IMR-90 (cell line): ENCODE measurements around the gene SBF1. TPM values are rescaled to one million over a fixed set of nuclear protein-coding genes. Genes with fewer than 3 reads are reported as not detected.

ENCODE experiments used
- ATAC-seq: fragments of 200-7000 bp; cut with Tn5 transposase; 2 replicates; pipeline ENCODE4 v1.9.1; 2020; ENCODE audit warnings: low read depth, mild to moderate bottlenecking, moderate library complexity
- BruUV-seq: library from RNA; stranded (reverse); fragments of 400-500 nt; replicated peaks from 2 replicates; lab custom pipeline; 2021; lab: Mats Ljungman, UMichigan
- CTCF ChIA-PET: fragments of 300-600 bp; formaldehyde crosslinking; extraction: SDS; loops from one replicate; lab custom pipeline; 2021; ENCODE audit warnings: antibody characterized with exemption; lab: Yijun Ruan, JAX
- POLR2A ChIA-PET: fragments of 300-600 bp; sonication (Branson Sonifier 250); formaldehyde crosslinking; loops from one replicate; lab custom pipeline; 2022; ENCODE audit warnings: antibody characterized with exemption; ENCODE audit not compliant: unreplicated experiment; lab: Charles Lee
- DNase-seq: peaks from one replicate; pipeline ENCODE4 v3.0.0; 2013
- H2AFZ ChIP-seq: replicated peaks from 2 replicates; pipeline ENCODE3; 2013; ENCODE audit warnings: low read length, mild to moderate bottlenecking; ENCODE audit not compliant: poor library complexity
- H2AK5ac ChIP-seq: 2 replicates; pipeline ENCODE4 v1.6.1; 2013; ENCODE audit warnings: low read depth, low read length, inconsistent platforms
- H2AK9ac ChIP-seq: replicated peaks from 2 replicates; pipeline ENCODE3; 2013; ENCODE audit warnings: mild to moderate bottlenecking, low read depth, low read length, moderate library complexity; ENCODE audit not compliant: poor library complexity
- H2BK120ac ChIP-seq: 2 replicates; pipeline ENCODE4 v1.6.1; 2013; ENCODE audit warnings: low read depth, low read length, inconsistent platforms
- H2BK15ac ChIP-seq: 3 replicates; pipeline ENCODE4 v1.6.1; 2013; ENCODE audit warnings: low read depth, low read length, inconsistent platforms
- H2BK20ac ChIP-seq: 2 replicates; pipeline ENCODE4 v1.6.1; 2013; ENCODE audit warnings: low read depth, mild to moderate bottlenecking, inconsistent platforms, low read length, moderate library complexity
- H2BK5ac ChIP-seq: 2 replicates; pipeline ENCODE4 v1.6.1; 2013; ENCODE audit warnings: mild to moderate bottlenecking, low read depth, low read length, inconsistent platforms; ENCODE audit not compliant: poor library complexity, severe bottlenecking
- H3K14ac ChIP-seq: replicated peaks from 2 replicates; pipeline ENCODE4 v1.6.1; 2013; ENCODE audit warnings: low read depth, low read length, inconsistent platforms
- H3K18ac ChIP-seq: 2 replicates; pipeline ENCODE4 v1.6.1; 2013; ENCODE audit warnings: low read depth, low read length, control low read depth
- H3K23ac ChIP-seq: 2 replicates; pipeline ENCODE4 v1.6.1; 2013; ENCODE audit warnings: low read depth, low read length, inconsistent platforms
- H3K27ac ChIP-seq: 2 replicates; pipeline ENCODE4 v1.5.1; 2013; ENCODE audit warnings: mild to moderate bottlenecking, control low read depth, low read length; ENCODE audit not compliant: insufficient read depth
- H3K27me3 ChIP-seq: 2 replicates; pipeline ENCODE4 v1.6.1; 2013; ENCODE audit warnings: low read length; ENCODE audit not compliant: control insufficient read depth, insufficient read depth
- H3K36me3 ChIP-seq: 2 replicates; pipeline ENCODE4 v1.6.1; 2013; ENCODE audit warnings: low read length, mixed read lengths; ENCODE audit not compliant: control insufficient read depth, insufficient read depth
- H3K4ac ChIP-seq: 2 replicates; pipeline ENCODE4 v1.6.1; 2013; ENCODE audit warnings: low read depth, low read length, inconsistent platforms
- H3K4me1 ChIP-seq: 2 replicates; pipeline ENCODE4 v1.6.1; 2013; ENCODE audit warnings: low read length, mixed read lengths; ENCODE audit not compliant: control insufficient read depth, insufficient read depth
- H3K4me2 ChIP-seq: 2 replicates; pipeline ENCODE4 v1.6.1; 2013; ENCODE audit warnings: low read depth, mild to moderate bottlenecking, control low read depth, low read length, moderate library complexity
- H3K4me3 ChIP-seq: 2 replicates; pipeline ENCODE4 v1.5.1; 2013; ENCODE audit warnings: low read depth, mild to moderate bottlenecking, control low read depth, low read length, moderate library complexity; ENCODE audit not compliant: insufficient read depth
- H3K56ac ChIP-seq: 2 replicates; pipeline ENCODE4 v1.6.1; 2013; ENCODE audit warnings: low read length, inconsistent platforms; ENCODE audit not compliant: insufficient read depth; ENCODE audit errors: extremely low read depth
- H3K79me1 ChIP-seq, 2 experiments: 2 replicates each; pipeline ENCODE4 v1.6.1; 2013; ENCODE audit warnings: low read length in 2 of 2, inconsistent platforms in 1 of 2, low read depth in 1 of 2
- H3K9ac ChIP-seq: 2 replicates; pipeline ENCODE4 v1.6.1; 2013; ENCODE audit warnings: low read depth, low read length, control low read depth
- H3K9me1 ChIP-seq: 2 replicates; pipeline ENCODE4 v1.6.1; 2013; ENCODE audit warnings: low read length, inconsistent platforms; ENCODE audit not compliant: insufficient read depth
- H3K9me3 ChIP-seq: 2 replicates; pipeline ENCODE4 v1.6.1; 2013; ENCODE audit warnings: low read length; ENCODE audit not compliant: control insufficient read depth, insufficient read depth
- H4K20me1 ChIP-seq: 2 replicates; pipeline ENCODE4 v1.6.1; 2013; ENCODE audit warnings: low read length, inconsistent platforms; ENCODE audit not compliant: insufficient read depth
- H4K5ac ChIP-seq: 2 replicates; pipeline ENCODE4 v1.6.1; 2013; ENCODE audit warnings: mild to moderate bottlenecking, low read depth, low read length, control low read depth
- H4K8ac ChIP-seq, 2 experiments: 2 replicates each; pipeline ENCODE4 v1.6.1; 2013; ENCODE audit warnings: low read depth in 2 of 2, low read length in 2 of 2, control low read depth in 1 of 2, inconsistent platforms in 1 of 2
- H4K91ac ChIP-seq: 2 replicates; pipeline ENCODE4 v1.6.1; 2013; ENCODE audit warnings: low read depth, low read length, inconsistent platforms; ENCODE audit not compliant: insufficient read depth
- BHLHE40 ChIP-seq: fragments of 150-350 bp; IDR thresholded peaks from 2 replicates; pipeline ENCODE4 v1.6.1; 2016; ENCODE audit warnings: mild to moderate bottlenecking, low read depth, low read length
- CEBPB ChIP-seq: IDR thresholded peaks from 2 replicates; pipeline ENCODE4 v1.6.1; 2012; ENCODE audit warnings: low read depth, low read length, improper control_type of control experiment
- FOS ChIP-seq: fragments of 150-350 bp; IDR thresholded peaks from 2 replicates; pipeline ENCODE4 v1.6.1; 2016; ENCODE audit warnings: low read depth, low read length
- MAFK ChIP-seq: IDR thresholded peaks from 2 replicates; pipeline ENCODE4 v1.6.1; 2012; ENCODE audit warnings: low read depth, low read length, improper control_type of control experiment
- MXI1 ChIP-seq: IDR thresholded peaks from 2 replicates; pipeline ENCODE4 v1.6.1; 2012; ENCODE audit warnings: low read depth, mild to moderate bottlenecking, low read length, moderate library complexity, borderline replicate concordance
- NFE2L2 ChIP-seq: fragments of 150-350 bp; IDR thresholded peaks from 2 replicates; pipeline ENCODE4 v1.6.1; 2016; ENCODE audit warnings: low read depth, mild to moderate bottlenecking, low read length
- POLR2A ChIP-seq: IDR thresholded peaks from 2 replicates; pipeline ENCODE4 v1.6.1; 2012; ENCODE audit warnings: mild to moderate bottlenecking, low read depth, low read length
- RAD21 ChIP-seq: IDR thresholded peaks from 2 replicates; pipeline ENCODE4 v1.6.1; 2012; ENCODE audit warnings: low read length, improper control_type of control experiment
- RCOR1 ChIP-seq: IDR thresholded peaks from 2 replicates; pipeline ENCODE4 v1.6.1; 2012; ENCODE audit warnings: mild to moderate bottlenecking, low read length, improper control_type of control experiment; ENCODE audit not compliant: insufficient replicate concordance
- RFX5 ChIP-seq: IDR thresholded peaks from 2 replicates; pipeline ENCODE4 v1.8.0; 2012; ENCODE audit warnings: low read depth, mild to moderate bottlenecking, low read length, moderate library complexity
- WGBS, 2 experiments: methylation state at CpG; one replicate each; pipeline versions ENCODE4 v1.1.5 to v1.1.7; 2013; ENCODE audit warnings: missing lambda C conversion rate in 2 of 2; ENCODE audit not compliant: insufficient read length in 1 of 2; ENCODE audit errors: extremely low coverage in 2 of 2; 5-methylcytosine and 5-hydroxymethylcytosine counted together
- dilution Hi-C: fragments of 300-500 bp; cut with HindIII; formaldehyde crosslinking; loops from one replicate; pipeline ENCODE4 v1.14.3; 2018; ENCODE audit warnings: low sequenced_read_pairs; ENCODE audit not compliant: unreplicated experiment
- in situ Hi-C: fragments of 300-500 bp; cut with MboI; formaldehyde crosslinking; loops from 3 replicates; pipeline ENCODE4 v1.14.3; 2019; ENCODE audit warnings: low sequenced_read_pairs, inconsistent platforms, mixed read lengths
- intact Hi-C: fragments of 100-400 bp; cut with micrococcal nuclease; formaldehyde crosslinking; loops from 2 replicates; pipeline ENCODE4 v1.10.0; 2022
- polyA plus RNA-seq, 3 experiments: library from polyadenylated mRNA; depleted of rRNA; stranded (reverse); fragments of >200 nt; gene quantifications; 2 replicates each; pipeline ENCODE4 v1.2.3, GENCODE V29; 2012; ENCODE audit warnings: low replicate concordance in 1 of 3
- total RNA-seq: library from RNA; depleted of rRNA; stranded (reverse); fragments of >200 nt; gene quantifications from 2 replicates; pipeline ENCODE4 v1.2.3, GENCODE V29; 2012
- TF ChIP-seq, protein P1 (sequence below): fragments of 150-350 bp; IDR thresholded peaks from 2 replicates; pipeline ENCODE4 v1.6.1; 2017; ENCODE audit warnings: mild to moderate bottlenecking, antibody characterized with exemption, low read length, low read depth
- TF ChIP-seq, protein P2 (sequence below): fragments of 150-350 bp; IDR thresholded peaks from 2 replicates; pipeline ENCODE4 v1.6.1; 2016; ENCODE audit warnings: low read depth, mild to moderate bottlenecking, low read length, moderate library complexity, borderline replicate concordance
- TF ChIP-seq, protein P3 (sequence below): conservative IDR thresholded peaks from 2 replicates; pipeline ENCODE4 v1.5.1; 2012; ENCODE audit warnings: mild to moderate bottlenecking, low read depth, low read length, improper control_type of control experiment

Gene SBF1
- total and polyA plus RNA-seq, 2 of the 4 experiments (the other 2 are of a cell fraction) = 21.5 to 33.2 TPM

DNA sequence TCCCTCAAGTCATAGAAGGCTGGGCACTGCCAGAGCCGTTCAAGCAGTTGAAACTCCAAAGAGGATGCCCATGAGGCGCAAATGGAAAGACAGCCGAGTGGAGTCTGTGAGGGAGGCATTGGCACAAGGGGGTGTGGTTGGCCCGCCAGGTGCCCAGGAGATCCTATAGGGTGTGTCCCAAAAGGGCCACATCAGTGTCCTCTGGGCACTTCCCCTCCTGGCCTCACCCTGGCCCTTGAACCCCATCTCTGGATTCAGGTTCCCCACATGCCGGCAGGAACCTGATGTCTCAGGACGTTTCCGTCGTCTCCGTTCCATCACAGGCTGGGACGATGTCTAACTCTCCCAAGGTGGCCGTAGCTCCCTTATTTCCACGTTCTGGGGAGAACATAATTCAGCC lies 54.3 kb downstream of the SBF1 start:
- no peaks in the 10 kb centered on the region for H3K4me1 ChIP-seq
- dilution Hi-C loops (no loop called here), in situ Hi-C loops (no loop called here), intact Hi-C loops (no loop called here)
- no peak overlapping the region for H3K4me3 ChIP-seq
- no peaks in the 10 kb centered on the region for H3K27me3 ChIP-seq
- H2AK9ac ChIP-seq = no peak overlapping the region
- no peak overlapping the region for H4K91ac ChIP-seq
- TF ChIP-seq RAD21 (no peak), BHLHE40 (no peak), CEBPB (no peak), MXI1 (no peak), FOS (no peak), RCOR1 (no peak), RFX5 (no peak), POLR2A (no peak), NFE2L2 (no peak), MAFK (no peak)
- TF ChIP-seq, protein P1, sequence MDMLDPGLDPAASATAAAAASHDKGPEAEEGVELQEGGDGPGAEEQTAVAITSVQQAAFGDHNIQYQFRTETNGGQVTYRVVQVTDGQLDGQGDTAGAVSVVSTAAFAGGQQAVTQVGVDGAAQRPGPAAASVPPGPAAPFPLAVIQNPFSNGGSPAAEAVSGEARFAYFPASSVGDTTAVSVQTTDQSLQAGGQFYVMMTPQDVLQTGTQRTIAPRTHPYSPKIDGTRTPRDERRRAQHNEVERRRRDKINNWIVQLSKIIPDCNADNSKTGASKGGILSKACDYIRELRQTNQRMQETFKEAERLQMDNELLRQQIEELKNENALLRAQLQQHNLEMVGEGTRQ = no peak
- TF ChIP-seq, protein P2, sequence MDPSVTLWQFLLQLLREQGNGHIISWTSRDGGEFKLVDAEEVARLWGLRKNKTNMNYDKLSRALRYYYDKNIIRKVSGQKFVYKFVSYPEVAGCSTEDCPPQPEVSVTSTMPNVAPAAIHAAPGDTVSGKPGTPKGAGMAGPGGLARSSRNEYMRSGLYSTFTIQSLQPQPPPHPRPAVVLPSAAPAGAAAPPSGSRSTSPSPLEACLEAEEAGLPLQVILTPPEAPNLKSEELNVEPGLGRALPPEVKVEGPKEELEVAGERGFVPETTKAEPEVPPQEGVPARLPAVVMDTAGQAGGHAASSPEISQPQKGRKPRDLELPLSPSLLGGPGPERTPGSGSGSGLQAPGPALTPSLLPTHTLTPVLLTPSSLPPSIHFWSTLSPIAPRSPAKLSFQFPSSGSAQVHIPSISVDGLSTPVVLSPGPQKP = no peak
- TF ChIP-seq, protein P3, sequence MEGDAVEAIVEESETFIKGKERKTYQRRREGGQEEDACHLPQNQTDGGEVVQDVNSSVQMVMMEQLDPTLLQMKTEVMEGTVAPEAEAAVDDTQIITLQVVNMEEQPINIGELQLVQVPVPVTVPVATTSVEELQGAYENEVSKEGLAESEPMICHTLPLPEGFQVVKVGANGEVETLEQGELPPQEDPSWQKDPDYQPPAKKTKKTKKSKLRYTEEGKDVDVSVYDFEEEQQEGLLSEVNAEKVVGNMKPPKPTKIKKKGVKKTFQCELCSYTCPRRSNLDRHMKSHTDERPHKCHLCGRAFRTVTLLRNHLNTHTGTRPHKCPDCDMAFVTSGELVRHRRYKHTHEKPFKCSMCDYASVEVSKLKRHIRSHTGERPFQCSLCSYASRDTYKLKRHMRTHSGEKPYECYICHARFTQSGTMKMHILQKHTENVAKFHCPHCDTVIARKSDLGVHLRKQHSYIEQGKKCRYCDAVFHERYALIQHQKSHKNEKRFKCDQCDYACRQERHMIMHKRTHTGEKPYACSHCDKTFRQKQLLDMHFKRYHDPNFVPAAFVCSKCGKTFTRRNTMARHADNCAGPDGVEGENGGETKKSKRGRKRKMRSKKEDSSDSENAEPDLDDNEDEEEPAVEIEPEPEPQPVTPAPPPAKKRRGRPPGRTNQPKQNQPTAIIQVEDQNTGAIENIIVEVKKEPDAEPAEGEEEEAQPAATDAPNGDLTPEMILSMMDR = no peak
- no peak overlapping the region for H2BK5ac ChIP-seq
- peaks cover 6 to 11% of the 10 kb centered on the region in 2 experiments; a peak in 3 of 4 replicates for H3K79me1 ChIP-seq
- no peak for ATAC-seq
- H3K18ac ChIP-seq = no peak overlapping the region
- no peak for DNase-seq
- peaks cover 18% of the 10 kb centered on the region for H4K20me1 ChIP-seq
- no peaks in the 10 kb centered on the region; the same call in 1 of the 2 replicates for H3K9me1 ChIP-seq
- H2BK120ac ChIP-seq = no peak overlapping the region
- H2BK15ac ChIP-seq = no peak overlapping the region
- no TSS peak for BruUV-seq
- WGBS, 2 experiments = no CpG with 5 or more reads among the region's 12 CpGs
- peaks cover 75% of the 10 kb centered on the region for H3K36me3 ChIP-seq
- H3K9ac ChIP-seq = no peak overlapping the region
- CTCF ChIA-PET = interaction anchor here (0.6 kb wide), 1 partner anchor 31 kb away, joined by 3 read pairs; no protein-coding TSS in a partner anchor
- H3K56ac ChIP-seq = no peak overlapping the region
- no peak overlapping the region for H4K8ac ChIP-seq
- no peak overlapping the region for H2BK20ac ChIP-seq
- no peaks in the 10 kb centered on the region for H3K9me3 ChIP-seq
- no peak overlapping the region for H3K23ac ChIP-seq
- H3K4me2 ChIP-seq = no peak overlapping the region
- H3K14ac ChIP-seq = no peak overlapping the region
- H2AK5ac ChIP-seq = no peak overlapping the region
- no peak overlapping the region for H2AFZ ChIP-seq
- no peak overlapping the region for H4K5ac ChIP-seq
- no peak overlapping the region for H3K4ac ChIP-seq
- POLR2A ChIA-PET = no interaction called here
- H3K27ac ChIP-seq = no peak overlapping the region
